ENCODE data around the gene XXYLT1. TPM values are rescaled to one million over a fixed set of nuclear protein-coding genes. Genes with fewer than 3 reads are reported as not detected.

Gene XXYLT1
- total RNA-seq, 1 experiment from 2014 or later: 25.5 TPM

- H2AFZ ChIP-seq (ENCODE audit: low read length): peak overlapping the region; percentile 53
- H4K20me1 ChIP-seq (ENCODE audit: low read length): no peaks in the 10 kb centered on the region
- H3F3A ChIP-seq (ENCODE audit: low read length, unreplicated experiment): no peaks in the 10 kb centered on the region
- H3K36me3 ChIP-seq (ENCODE audit: low read depth, low read length): no peaks in the 10 kb centered on the region
- H3K9me2 ChIP-seq (replicated peaks; ENCODE audit: low read length): no peaks in the 10 kb centered on the region
- peak overlapping the region; percentile 80 for H3K27ac ChIP-seq (ENCODE audit: low read length)
- no peaks in the 10 kb centered on the region for H3K79me2 ChIP-seq (ENCODE audit: low read length)
- no peaks in the 10 kb centered on the region for H3K9me3 ChIP-seq (ENCODE audit: low read length)
- TF ChIP-seq EZH2phosphoT487 (IDR thresholded peaks at IDR 0.05; ENCODE audit: borderline replicate concordance, low read length) (no peak), CTCF (conservative IDR thresholded peaks at IDR 0.05; ENCODE audit: low read depth, low read length) (no peak), EZH2 (IDR thresholded peaks at IDR 0.05; ENCODE audit: low read length, unreplicated experiment) (no peak)
- intact Hi-C loops (cut with micrococcal nuclease): loop anchor here (10.0 kb wide), 1 partner anchor 103 kb away; no protein-coding TSS in a partner anchor
- H3K27me3 ChIP-seq (ENCODE audit: low read length): no peaks in the 10 kb centered on the region
- POLR2A ChIA-PET (ENCODE audit: unreplicated experiment): no interaction called here
- ATAC-seq (peak; percentile 61), DNase-seq (peak; percentile 84)
- H3K4me3 ChIP-seq (ENCODE audit: low read length): peak overlapping the region; percentile 18; the same call in 1 of the 2 replicates
- H3K4me2 ChIP-seq (ENCODE audit: low read length): peak overlapping the region; percentile 70
- CTCF ChIA-PET: interaction anchor here (0.7 kb wide), 1 partner anchor 119 kb away, joined by 7 read pairs; no protein-coding TSS in a partner anchor
- TSS peak; percentile 93 for BruUV-seq (replicated peaks)
- H3K4me1 ChIP-seq (ENCODE audit: insufficient read depth, low read length): peaks cover 52% of the 10 kb centered on the region
- H3K9ac ChIP-seq (ENCODE audit: low read length): peak overlapping the region; percentile 39; the same call in 1 of the 2 replicates
These were observed 119.0 kb downstream of the XXYLT1 start for GRCh38 chr3:195151866-195152541.

- POLR2A ChIA-PET (ENCODE audit: unreplicated experiment): no interaction called here
- H3K27ac ChIP-seq (ENCODE audit: low read length): peak overlapping the region; percentile 84
These were observed 119.6 kb downstream of the XXYLT1 start for GRCh38 chr3:195151402-195151801.

More at GRCh38 chr3:195151402-195151801, 119.6 kb downstream of the XXYLT1 start:
- Histone ChIP-seq H3K4me2 (ENCODE audit: low read length) (peak overlapping the region; percentile 70), H2AFZ (ENCODE audit: low read length) (no peak overlapping the region), H3K79me2 (ENCODE audit: low read length) (no peaks in the 10 kb centered on the region), H3K36me3 (ENCODE audit: low read depth, low read length) (no peaks in the 10 kb centered on the region), H3K27me3 (ENCODE audit: low read length) (no peaks in the 10 kb centered on the region), H4K20me1 (ENCODE audit: low read length) (no peaks in the 10 kb centered on the region), H3K9me2 (replicated peaks; ENCODE audit: low read length) (no peaks in the 10 kb centered on the region), H3K9ac (ENCODE audit: low read length) (no peak overlapping the region), H3K9me3 (ENCODE audit: low read length) (no peaks in the 10 kb centered on the region), H3F3A (ENCODE audit: low read length, unreplicated experiment) (no peaks in the 10 kb centered on the region), H3K4me1 (ENCODE audit: insufficient read depth, low read length) (peaks cover 52% of the 10 kb centered on the region), H3K4me3 (ENCODE audit: low read length) (no peak overlapping the region)
- no peak for TF ChIP-seq EZH2 (IDR thresholded peaks at IDR 0.05; ENCODE audit: low read length, unreplicated experiment)
- no peak for TF ChIP-seq CTCF (conservative IDR thresholded peaks at IDR 0.05; ENCODE audit: low read depth, low read length)
- no peak for TF ChIP-seq EZH2phosphoT487 (IDR thresholded peaks at IDR 0.05; ENCODE audit: borderline replicate concordance, low read length)
- intact Hi-C loops (cut with micrococcal nuclease): loop anchor here (10.0 kb wide), 1 partner anchor 103 kb away; no protein-coding TSS in a partner anchor
- ATAC-seq: no peak
- BruUV-seq (replicated peaks): no TSS peak
- DNase-seq: no peak
- CTCF ChIA-PET: no interaction called here
